ENCODE data around the gene P2RX1.

Gene P2RX1

GRCh38 chr17:3894188-3894587 lies 22.1 kb downstream of the P2RX1 start:
- no peak overlapping the region for H3K4me3 ChIP-seq (ENCODE audit: low read depth, low read length)
- in situ Hi-C loops (cut with HindIII; ENCODE audit: low sequenced_read_pairs) = no loop called here
- DNase-seq (ENCODE audit: low read depth, low spot score) = no peak
- TF ChIP-seq CTCF (IDR thresholded peaks at IDR 0.05; ENCODE audit: low read depth, low read length) = no peak

- H3K4me3 ChIP-seq (ENCODE audit: low read depth, low read length) = no peak overlapping the region
- in situ Hi-C loops (cut with HindIII; ENCODE audit: low sequenced_read_pairs) = no loop called here
- DNase-seq (ENCODE audit: low read depth, low spot score) = no peak
- TF ChIP-seq CTCF (IDR thresholded peaks at IDR 0.05; ENCODE audit: low read depth, low read length) = no peak
These were observed 22.5 kb downstream of the P2RX1 start for GRCh38 chr17:3893720-3894116.

- TF ChIP-seq CTCF (IDR thresholded peaks at IDR 0.05; ENCODE audit: low read depth, low read length) = no peak
- peak within 1 kb of the TSS; percentile 55 for H3K4me3 ChIP-seq (ENCODE audit: low read depth, low read length)
- DNase-seq (ENCODE audit: low read depth, low spot score) = peak; percentile 75
- in situ Hi-C loops (cut with HindIII; ENCODE audit: low sequenced_read_pairs) = no loop called here
These were observed 23.1 kb downstream of the P2RX1 start, which contains the start of gene CAMKK1 for GRCh38 chr17:3893003-3893719. Gene CAMKK1 (minus strand): TSS chr17:3893053. CDS start chr17:3885687, 7,366 bp downstream.

GRCh38 chr17:3892095-3892998 lies 23.9 kb downstream of the P2RX1 start:
- DNase-seq (ENCODE audit: low read depth, low spot score) = peak; percentile 54

GRCh38 chr17:3891626-3892094 lies 24.6 kb downstream of the P2RX1 start:
- in situ Hi-C loops (cut with HindIII; ENCODE audit: low sequenced_read_pairs) = no loop called here
- TF ChIP-seq CTCF (IDR thresholded peaks at IDR 0.05; ENCODE audit: low read depth, low read length) = no peak
- DNase-seq (ENCODE audit: low read depth, low spot score) = peak; percentile 19
- peak overlapping the region; percentile 55 for H3K4me3 ChIP-seq (ENCODE audit: low read depth, low read length)

More at GRCh38 chr17:3892095-3892998, 23.9 kb downstream of the P2RX1 start:
- in situ Hi-C loops (cut with HindIII; ENCODE audit: low sequenced_read_pairs) = no loop called here
- no peak for TF ChIP-seq CTCF (IDR thresholded peaks at IDR 0.05; ENCODE audit: low read depth, low read length)
- H3K4me3 ChIP-seq (ENCODE audit: low read depth, low read length) = peak overlapping the region; percentile 55

- no peak overlapping the region for H3K4me3 ChIP-seq (ENCODE audit: low read depth, low read length)
- DNase-seq (ENCODE audit: low read depth, low spot score) = no peak
- in situ Hi-C loops (cut with HindIII; ENCODE audit: low sequenced_read_pairs) = no loop called here
- no peak for TF ChIP-seq CTCF (IDR thresholded peaks at IDR 0.05; ENCODE audit: low read depth, low read length)
These were observed 25.4 kb downstream of the P2RX1 start for GRCh38 chr17:3890878-3891219.

Measured in astrocyte of the spinal cord (primary cell).